HG02763 (cell line): ENCODE data around the gene PHLPP1.
"Not testable (repeated sequence)": the region's sequence is repeated elsewhere in the genome, so short reads cannot be mapped to it uniquely, and the experiment has no call there.

Source experiments
- ATAC-seq: cut with Tn5 transposase; IDR thresholded peaks from one replicate; pipeline ENCODE4 v1.9.1; 2021; ENCODE audit warnings: mild to moderate bottlenecking, moderate library complexity; ENCODE audit not compliant: unreplicated experiment

The PHLPP1 gene

DNA sequence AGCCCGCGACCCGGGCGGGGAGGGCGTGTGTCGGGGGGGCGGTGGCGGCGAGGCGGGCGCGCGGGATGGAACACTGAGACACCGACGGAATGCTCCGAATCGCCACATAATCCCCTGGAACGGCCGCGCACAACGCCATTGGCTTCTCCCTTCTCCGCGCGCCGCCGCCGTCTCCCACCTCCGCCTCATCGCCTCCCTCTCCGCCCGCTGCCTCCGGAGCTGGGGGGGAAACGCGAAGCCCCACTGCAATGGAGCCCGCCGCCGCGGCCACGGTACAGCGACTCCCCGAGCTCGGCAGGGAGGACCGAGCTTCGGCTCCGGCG is at the start of gene PHLPP1:
PHLPP1 (plus strand) TSS at position 106 of the 323 bp plus-strand sequence; CDS start at position 249, 143 bp downstream.
- ATAC-seq, result peak; percentile 20

DNA sequence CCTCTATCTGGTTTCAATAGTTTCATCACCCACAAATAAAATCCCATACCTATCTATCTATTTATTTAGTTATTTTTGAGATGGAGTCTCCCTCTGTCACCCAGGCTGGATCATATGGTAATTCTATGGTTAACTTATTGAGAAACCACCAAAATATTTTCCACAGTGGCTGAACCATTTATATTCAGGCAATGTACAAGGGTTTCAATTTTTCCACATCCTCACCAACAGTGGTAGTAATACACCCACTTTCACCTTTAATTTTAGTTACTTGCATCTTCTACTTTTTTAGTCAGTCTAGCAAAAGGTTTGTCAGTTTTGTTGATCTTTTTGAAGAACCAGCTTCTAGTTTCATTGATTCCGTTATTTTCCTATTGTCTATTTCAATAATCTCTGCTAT is 46.1 kb upstream of the PHLPP1 start:
- ATAC-seq, result no peak

DNA sequence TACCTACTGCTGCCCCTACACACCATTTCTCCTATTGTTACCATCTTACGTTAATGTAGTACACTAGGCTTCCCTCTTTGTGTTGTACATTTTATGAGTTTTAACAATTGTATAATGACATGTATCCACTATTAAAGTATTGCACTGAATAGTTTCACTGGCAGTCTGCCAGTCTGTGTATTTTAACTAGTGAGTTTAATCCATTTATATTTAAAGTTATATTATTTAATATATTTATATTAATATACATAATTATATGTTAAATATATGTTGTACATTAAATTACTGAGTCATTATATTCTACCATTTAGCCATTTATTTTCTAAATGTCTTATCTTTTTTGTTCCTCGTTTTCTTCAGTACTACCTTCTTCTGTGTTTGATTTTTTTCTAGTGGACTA is 44.8 kb upstream of the PHLPP1 start:
- no peak for ATAC-seq

DNA sequence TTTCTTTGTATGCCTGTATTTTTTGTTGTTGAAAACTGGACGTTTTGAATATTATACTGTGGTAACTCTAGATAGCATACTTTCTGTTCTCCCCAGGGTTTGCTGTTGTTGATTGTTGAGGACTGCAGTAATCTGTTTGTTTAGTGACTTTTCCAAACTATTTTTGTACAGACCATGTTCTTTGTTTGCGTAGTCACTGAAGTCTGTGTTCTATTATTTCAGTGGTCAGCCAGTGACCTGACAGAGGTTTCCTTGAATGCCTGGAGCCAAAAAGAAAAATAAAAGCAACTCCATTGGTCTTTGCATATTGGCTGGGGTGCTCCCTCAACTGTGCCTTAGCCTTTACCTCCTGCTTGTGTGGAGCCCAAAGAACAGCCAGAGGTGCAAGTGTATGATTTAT is 42.7 kb upstream of the PHLPP1 start:
- no peak for ATAC-seq

DNA sequence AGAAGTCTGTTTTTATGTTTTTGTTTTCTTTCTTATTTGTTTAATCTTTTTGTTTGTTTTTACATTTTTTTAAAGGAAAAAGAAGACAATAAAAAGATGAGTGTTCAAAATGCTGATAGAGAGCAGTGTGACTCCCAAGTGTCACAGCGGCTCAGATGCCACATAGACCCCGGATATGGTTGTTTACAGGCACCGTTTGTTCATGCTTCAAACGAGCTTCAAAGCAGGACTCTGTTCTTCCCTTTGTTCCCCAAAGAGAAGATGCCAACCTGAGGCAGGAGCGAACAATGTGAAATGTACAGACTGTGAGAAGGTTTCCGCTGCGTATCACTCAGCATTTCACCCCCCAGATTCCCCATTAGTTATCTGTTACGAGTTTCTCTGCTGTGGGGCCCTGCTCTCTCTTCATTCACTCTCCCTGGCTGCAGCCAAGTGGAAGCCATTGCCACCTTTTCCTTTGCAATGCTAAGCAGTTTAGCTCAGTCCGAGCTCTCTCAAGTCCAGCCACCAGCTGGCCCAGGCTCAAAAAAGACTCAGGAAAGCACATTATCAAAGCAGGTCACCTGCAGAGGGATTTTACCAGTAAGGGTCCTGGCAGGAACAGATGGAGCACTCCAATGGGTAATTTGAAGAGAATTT is 36.4 kb upstream of the PHLPP1 start:
- no peak for ATAC-seq

DNA sequence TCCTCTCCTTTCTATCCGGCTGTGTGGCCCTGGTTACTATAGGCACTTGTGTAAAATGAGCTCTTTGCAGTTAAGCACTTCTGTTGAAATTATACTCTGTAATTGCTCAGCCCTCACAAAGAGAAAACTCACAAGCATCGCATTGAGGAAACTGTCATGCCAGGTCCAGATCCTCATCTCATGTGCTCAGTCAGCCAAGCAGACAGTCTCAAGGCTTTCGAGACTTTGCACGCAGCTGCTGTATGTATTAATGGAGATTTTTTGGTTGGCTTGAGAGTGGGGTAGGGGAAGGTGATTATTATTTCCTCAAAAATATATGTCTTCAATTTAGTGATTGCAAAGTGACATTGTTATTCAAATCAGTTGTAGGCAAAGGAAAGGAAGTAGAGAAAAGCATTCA is 33.0 kb upstream of the PHLPP1 start:
- ATAC-seq, result no peak

DNA sequence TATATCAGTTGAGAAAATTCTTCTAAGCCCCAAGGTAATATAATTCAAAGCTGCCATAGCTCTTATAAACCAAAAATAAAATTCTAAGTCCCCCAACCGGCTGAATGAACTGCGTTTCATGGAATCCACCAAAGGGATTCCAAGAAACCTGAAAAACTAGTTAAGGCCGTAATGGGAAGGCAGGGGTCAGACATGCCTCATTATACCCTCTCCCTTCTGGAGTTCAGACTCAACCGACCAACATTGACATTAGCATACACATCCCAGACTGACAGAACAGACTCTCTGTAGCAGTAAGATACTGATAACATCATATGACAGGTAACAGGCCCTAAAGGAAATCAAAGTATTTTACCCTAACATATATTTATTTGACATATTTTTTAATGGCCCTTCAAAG is 31.4 kb upstream of the PHLPP1 start:
- ATAC-seq, result no peak

DNA sequence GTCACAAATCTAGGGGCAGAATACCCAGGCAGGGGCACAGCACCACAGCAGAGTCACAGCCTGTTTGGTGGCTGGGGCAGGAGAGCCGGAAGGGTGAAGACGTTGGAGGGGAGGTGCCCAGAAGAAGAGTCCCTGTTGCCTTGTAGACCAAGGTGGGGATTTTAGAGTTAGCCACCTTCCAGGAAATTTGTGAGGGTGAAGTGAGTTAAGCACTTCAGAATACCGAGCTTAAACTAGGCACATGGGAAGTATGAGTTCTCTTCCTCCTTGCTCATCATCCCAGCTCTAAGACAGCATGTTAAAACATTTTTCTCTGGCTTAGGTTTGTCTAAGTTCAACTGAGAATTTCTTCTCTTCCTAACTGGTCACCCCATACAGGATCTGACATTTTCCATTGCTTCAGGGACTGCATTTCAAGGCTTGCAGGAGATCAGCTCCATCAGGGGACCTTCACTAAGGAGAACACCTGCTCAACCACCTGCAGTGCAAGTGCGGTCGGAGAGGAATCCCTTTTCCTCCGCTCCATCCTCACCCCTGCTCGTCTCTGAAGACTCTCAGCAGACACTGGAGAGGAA is 26.5 kb upstream of the PHLPP1 start:
- ATAC-seq, result no peak

DNA sequence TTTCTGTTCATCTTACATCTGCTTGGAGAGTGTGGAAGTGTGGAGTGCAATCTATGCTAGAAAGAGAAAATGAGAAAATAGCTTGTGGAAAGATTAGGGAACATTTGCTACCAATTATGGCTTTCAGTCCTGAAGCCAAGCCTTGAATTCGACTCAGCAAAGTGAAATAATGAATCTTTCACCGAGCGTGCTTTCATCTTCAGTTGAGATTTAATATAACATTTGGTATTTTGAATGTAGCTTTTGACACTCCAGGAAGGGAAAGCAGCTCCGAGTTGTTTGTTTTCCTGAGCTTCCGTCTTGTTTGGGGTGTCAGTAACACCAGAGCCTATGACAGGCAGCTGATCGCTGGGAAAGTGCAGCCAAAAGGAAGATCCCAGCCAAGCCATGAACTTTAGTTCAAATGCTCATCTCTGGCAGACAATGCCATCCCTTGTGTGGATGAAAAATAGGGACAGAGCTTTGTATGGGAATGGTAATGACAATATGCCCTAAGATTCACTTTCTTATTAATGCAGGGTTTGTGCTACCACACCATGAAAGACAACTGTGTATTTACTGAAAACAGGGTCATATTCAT is 25.0 kb upstream of the PHLPP1 start:
- no peak for ATAC-seq

DNA sequence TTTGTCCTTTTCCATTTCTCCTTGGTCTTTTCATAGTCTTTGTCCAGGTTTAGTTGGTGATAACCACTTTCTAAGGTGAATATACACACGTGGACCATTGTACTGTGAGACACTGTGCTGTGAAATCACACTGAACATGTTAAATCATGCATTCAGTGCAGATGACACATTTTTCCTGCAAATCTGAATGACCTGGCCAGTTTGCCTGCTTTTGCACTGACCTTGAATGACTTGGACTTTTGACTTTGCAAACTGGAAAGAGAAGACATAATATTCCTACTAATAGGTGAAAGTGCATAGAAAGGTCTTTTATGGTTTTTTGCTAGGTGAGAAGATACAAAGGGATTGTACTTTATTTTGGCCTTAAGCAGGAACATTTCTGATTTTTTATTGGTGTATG is 21.7 kb upstream of the PHLPP1 start:
- ATAC-seq, result no peak

DNA sequence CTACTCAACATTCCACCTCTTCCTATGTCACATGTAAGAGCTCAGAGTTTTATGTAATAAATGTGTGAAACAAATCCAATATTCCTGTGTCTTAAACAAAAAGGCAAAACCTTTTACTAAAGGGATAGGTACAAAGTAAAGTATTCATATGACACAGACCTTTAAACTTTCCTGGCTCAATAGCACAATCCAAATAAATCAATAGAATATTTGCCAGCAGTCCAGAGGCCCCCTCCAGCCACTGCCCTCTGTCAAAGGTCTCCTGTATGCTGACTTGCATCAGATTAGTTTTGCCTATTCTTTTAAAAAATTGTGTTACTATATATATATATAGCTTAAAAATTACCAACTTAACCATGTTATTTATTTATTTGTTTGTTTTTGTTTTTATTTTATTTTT is 17.7 kb upstream of the PHLPP1 start:
- no peak for ATAC-seq

DNA sequence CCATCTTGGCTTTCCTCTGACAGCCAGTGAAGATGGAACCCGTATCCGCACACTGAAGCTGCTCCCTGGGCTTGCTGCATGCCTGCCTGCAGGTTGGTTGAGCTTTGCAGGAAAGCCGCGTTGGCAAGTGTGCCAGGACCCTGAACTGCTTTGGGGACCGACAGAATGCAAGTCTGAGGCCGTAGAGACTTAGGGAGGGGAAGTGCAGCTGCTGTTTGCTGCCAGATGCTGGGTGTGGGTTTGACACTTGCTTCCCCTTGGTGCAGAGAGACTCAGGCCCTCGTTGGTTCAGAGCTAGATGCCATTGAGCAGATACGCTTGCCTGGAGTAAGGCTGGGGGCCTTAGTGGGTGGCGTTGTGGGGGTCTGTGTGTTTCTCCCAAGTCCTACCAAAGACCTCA is 13.1 kb upstream of the PHLPP1 start:
- no peak for ATAC-seq

DNA sequence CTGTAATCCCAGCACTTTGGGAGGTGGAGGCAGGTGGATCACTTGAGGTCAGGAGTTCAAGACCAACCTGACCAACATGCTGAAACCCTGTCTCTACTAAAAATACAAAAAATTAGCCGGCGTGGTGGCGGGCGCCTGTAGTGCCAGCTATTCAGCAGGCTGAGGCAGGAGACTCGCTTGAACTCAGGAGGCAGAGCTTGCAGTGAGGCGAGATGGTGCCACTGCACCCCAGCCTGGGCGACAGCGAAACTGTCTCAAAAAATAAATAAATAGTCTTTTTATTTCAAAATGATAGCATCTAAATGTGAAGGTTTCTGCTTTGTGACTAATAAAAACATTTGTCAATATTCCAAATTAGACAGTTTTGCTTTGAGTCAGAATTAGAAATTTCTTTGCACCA is 8.5 kb upstream of the PHLPP1 start:
- not testable (repeated sequence) for ATAC-seq

DNA sequence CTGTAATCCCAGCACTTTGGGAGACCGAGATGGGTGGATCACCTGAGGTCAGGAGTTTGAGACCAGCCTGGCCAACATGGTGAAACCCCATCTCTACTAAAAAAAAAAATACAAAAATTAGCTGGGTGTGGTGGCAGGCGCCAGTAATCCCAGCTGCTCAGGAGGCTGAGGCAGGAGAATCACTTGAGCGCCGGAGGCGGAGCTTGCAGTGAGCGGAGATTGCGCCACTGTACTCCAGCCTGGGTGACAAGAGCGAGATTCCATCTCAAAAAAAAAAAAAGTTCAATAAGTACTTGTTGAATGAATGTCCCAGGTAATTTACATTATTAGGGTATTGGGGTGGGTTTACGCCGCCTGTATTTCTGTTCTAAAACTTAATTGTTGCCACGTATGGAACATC is 5.4 kb upstream of the PHLPP1 start:
- ATAC-seq, result not testable (repeated sequence)

DNA sequence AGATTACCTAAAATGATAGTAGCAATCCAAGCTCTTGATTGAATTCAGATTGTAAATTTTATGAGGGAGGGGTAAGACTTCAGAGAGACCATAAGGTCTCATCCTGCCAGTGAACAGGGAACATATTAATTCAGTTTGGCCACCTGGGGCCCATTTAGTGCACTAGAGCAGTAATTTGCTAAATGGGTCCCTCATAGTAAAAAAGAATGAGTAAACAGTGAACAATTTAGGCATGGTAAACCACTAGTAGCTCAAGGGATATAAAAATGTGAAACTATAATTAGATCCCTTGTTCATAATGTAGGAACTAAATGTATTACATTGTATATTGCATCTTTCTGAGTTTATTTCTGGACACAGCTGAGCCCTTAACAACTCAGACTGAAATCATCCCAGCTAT is 4.9 kb upstream of the PHLPP1 start:
- ATAC-seq, result no peak

DNA sequence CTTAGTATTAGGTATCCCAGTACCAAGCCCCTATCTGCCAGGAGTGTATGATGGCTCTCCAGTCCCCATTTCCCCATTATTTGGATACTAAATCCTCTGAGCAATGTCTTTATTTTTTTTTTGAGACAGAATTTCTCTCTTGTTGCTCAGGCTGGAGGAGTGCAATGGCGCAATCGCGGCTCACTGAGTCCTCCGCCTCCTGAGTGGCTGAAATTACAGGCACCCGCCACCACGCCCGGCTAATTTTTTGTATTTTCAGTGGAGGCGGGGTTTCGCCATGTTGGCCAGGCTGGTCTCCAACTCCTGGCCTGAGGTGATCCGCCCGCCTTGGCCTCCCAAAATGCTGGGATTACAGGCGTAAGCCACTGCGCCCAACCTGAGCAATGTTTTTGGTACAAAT is 3.6 kb upstream of the PHLPP1 start:
- no peak for ATAC-seq

DNA sequence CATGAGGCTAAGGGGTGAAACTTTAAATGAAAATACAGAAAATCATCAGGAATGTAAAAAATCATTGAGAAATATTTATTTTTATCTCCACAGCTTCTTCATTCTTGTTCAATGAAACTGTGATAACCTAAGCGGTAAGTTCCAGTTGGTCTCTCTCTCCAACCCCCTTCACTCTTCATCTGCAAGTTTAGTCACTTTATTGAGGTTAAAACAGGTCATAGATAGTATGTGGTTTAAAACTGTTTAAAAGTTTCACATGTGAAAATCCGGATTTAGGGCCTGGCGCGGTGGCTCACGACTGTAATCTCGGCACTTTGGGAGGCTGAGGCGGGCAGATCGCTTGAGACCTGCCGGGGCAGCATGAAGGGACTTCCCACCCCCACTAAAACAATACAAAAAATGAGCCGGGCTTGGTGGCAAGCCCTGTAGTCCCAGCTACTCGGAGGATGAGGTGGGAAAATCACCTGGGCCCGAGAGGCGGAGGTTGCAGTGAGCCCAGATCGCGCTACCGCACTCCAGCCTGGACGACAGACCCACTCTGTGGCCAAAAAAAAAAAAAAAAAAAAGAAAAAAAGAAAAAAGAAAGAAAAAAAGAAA is 1.6 kb upstream of the PHLPP1 start:
- ATAC-seq, result no peak

DNA sequence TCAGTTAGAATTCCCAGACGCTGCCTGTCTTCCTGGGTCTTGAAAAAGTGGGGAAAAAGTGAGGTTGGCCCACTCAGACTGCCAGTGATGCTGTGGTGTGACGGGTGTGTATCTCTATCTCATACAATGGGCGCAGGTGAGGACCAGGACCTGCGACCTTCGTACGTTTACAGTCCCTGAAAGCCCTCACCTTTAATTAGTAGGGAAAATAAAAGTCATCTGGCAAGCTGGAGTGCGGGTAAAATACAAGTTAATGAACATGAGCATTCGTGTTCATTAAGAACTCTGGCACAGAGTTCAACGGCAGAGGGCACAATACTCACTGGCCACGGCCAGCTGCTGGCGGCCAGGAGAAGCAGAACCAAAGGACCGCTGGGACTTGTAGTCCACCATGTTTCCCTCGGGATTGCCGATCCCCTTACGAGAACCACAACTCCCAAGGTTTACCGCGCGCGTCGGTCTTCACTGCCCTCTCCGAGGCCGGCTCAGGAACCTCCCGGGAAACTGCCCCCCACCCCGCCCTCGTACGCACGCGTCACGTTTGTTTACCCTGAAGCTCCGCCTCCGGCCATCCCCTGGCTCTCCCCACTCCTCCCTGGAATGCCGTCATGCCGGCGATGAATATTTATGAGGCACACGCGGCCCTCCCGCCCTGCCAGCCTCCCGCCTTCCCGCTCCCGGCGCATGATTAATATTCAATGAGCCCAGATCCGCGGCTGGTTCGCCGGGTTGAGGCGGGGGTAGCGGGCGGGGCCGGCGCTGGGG is 488 bp upstream of the PHLPP1 start:
- ATAC-seq, result peak; percentile 73

DNA sequence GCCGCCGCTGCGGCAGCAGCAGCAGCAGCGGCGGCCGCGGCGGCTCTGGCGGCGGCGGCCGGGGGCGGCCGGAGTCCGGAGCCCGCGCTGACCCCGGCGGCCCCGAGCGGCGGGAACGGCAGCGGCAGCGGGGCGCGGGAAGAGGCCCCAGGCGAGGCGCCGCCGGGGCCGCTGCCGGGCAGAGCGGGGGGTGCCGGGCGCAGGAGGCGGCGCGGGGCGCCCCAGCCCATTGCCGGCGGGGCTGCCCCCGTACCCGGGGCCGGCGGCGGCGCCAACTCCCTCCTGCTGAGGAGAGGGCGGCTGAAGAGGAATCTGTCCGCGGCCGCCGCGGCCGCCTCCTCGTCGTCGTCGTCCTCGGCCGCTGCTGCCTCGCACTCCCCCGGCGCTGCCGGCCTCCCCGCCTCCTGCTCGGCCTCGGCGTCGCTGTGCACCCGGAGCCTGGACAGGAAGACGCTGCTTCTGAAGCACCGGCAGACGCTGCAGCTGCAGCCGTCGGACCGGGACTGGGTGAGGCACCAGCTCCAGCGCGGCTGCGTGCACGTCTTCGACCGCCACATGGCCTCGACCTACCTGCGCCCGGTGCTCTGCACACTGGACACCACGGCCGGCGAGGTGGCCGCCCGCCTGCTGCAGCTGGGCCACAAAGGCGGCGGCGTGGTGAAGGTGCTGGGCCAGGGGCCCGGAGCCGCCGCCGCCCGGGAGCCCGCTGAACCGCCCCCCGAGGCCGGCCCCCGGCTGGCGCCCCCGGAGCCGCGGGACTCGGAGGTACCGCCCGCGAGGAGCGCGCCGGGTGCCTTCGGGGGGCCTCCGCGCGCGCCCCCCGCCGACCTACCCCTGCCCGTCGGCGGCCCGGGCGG is 646 bp downstream of the PHLPP1 start:
- peak; percentile 23 for ATAC-seq

DNA sequence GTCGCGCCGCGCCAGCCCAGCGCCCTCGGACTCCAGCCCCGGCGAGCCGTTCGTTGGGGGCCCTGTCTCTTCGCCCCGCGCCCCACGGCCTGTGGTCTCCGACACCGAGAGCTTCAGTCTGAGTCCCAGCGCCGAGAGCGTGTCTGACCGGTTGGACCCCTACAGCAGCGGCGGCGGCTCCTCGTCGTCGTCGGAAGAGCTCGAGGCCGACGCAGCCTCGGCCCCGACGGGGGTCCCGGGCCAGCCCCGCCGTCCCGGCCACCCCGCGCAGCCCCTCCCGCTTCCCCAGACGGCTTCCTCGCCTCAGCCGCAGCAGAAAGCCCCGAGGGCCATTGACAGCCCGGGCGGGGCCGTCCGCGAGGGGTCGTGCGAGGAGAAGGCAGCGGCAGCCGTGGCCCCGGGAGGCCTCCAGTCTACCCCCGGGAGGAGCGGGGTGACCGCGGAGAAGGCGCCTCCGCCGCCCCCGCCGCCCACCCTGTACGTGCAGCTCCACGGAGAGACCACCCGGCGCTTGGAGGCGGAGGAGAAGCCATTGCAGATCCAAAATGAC is 1.4 kb downstream of the PHLPP1 start:
- ATAC-seq, result no peak
